Heart right ventricle (tissue), 16 donors: ENCODE results near the gene QSOX1. TPM values are rescaled to one million over a fixed set of nuclear protein-coding genes. Genes with fewer than 3 reads are reported as not detected.

Source experiments
- ATAC-seq, 8 donors: fragments of 200-7000 bp; cut with Tn5 transposase; one replicate each; pipeline ENCODE4 v1.9.1; 2020; ENCODE audit warnings: mild to moderate bottlenecking in 8 of 8, moderate library complexity in 8 of 8, moderate number of reproducible peaks in 1 of 8
- DNase-seq, 2 donors: peaks; one replicate each; pipeline ENCODE4 v3.0.0-alpha.2; 2020
- H3K27ac ChIP-seq, 10 donors: fragments of 200-600 bp; sonication (generic) in 2 of 10; one replicate each; pipeline versions ENCODE4 v1.5.0 to v1.8.0; 2020 to 2022; ENCODE audit warnings: mild to moderate bottlenecking in 3 of 10
- H3K27me3 ChIP-seq, 7 donors: fragments of 200-600 bp; one replicate each; pipeline ENCODE4 v1.8.0; 2021 to 2022; ENCODE audit warnings: mild to moderate bottlenecking in 2 of 7
- H3K36me3 ChIP-seq, 9 donors: fragments of 200-600 bp; sonication (generic) in 1 of 9; one replicate each; pipeline versions ENCODE4 v1.5.0 to v1.8.0; 2020 to 2022; ENCODE audit warnings: mild to moderate bottlenecking in 2 of 9
- H3K4me1 ChIP-seq, 9 donors: fragments of 200-600 bp; sonication (generic) in 1 of 9; one replicate each; pipeline versions ENCODE4 v1.5.0 to v1.8.0; 2020 to 2022; ENCODE audit warnings: mild to moderate bottlenecking in 4 of 9
- H3K4me3 ChIP-seq, 10 donors: fragments of 200-600 bp; sonication (generic) in 2 of 10; one replicate each; pipeline versions ENCODE4 v1.5.0 to v1.8.0; 2020 to 2022; ENCODE audit warnings: mild to moderate bottlenecking in 7 of 10, moderate library complexity in 2 of 10
- H3K9me3 ChIP-seq, 11 donors: fragments of 200-600 bp in 10 of 11; sonication (generic) in 2 of 11; one replicate each; pipeline versions ENCODE4 v1.5.0 to v1.8.0; 2013 to 2022; ENCODE audit warnings: mild to moderate bottlenecking in 2 of 11, control low read depth in 1 of 11, moderate library complexity in 1 of 11
- CTCF ChIP-seq, 9 donors: fragments of 200-600 bp; sonication (generic) in 2 of 9; IDR thresholded peaks; one replicate each; pipeline versions ENCODE4 v1.5.0 to v1.8.0; 2021 to 2022; ENCODE audit warnings: antibody characterized with exemption in 9 of 9, mild to moderate bottlenecking in 5 of 9, moderate library complexity in 1 of 9
- WGBS, 2 donors: extraction: QIAGEN DNeasy Blood & Tissue Kit; methylation state at CpG; one replicate each; pipeline ENCODE4 v1.1.7; 2013; ENCODE audit warnings: inconsistent platforms in 1 of 2; 5-methylcytosine and 5-hydroxymethylcytosine counted together
- intact Hi-C, 10 donors: fragments of 100-400 bp; cut with DNase I; formaldehyde crosslinking; loops; one replicate each; pipeline versions ENCODE4 v1.11.1 to v1.14.2; 2022
- polyA plus RNA-seq, 2 donors: library from polyadenylated mRNA; stranded (reverse); fragments of 200-250 nt; gene quantifications; one replicate each; pipeline ENCODE4 v1.2.3, GENCODE V29; 2013
- total RNA-seq, 10 donors: library from RNA; stranded (reverse); fragmentation: NEBNext Ultra II Directional in 3 of 10; extraction: Animal tissue kit (Norgen Biotek cat#: 25700) in 3 of 10; gene quantifications; one replicate each; pipeline versions ENCODE4 v1.2.1 to v1.2.4, GENCODE V29; 2021 to 2023
- donor health status: Arrhythmogenic right ventricular cardiomyopathy.
- donor health status: ischemic (EF 13 %, LVEDD 7.1; RV severe dilation, severe dysfunction).
- donor health status: healthy with polysubstance abuse.
- donor health status: DM: no; HTN: yes; CAD: no.
- donor health status: DM: no; HTN: no; CAD: no.
- donor health status: ischemic (EF 25% LVEDD 6.9; RV normal size, moderate dysfunction).
- donor health status: ischemic (EF 25% LVEDD 5.7; RV mildly dilated, moderate dysfunction).
- donor health status: healthy.
- donor health status: DM: yes; HTN: yes; CAD: no.
- donor health status: Ischemic cardiomyopathy.
- donor health status: ischemic (EF 35%, LVEDD 5.7; RV mildly dilated, moderate dysfunction).
- donor health status: nonischemic (EF 11% LVEDD 7.7; RV severe dilation, severe dysfunction).
- donor health status: DM: yes; HTN: yes; CAD: no.
- donor health status: PGD.
- donor health status: ischemic (EF 29% LVEDD 5.4; RV normal size, mild dysfunction).
- donor health status: nonischemic (EF 23%, LVEDD 6.1; RV moderate dilation, normal function).

QSOX1 gene
- total and polyA plus RNA-seq, 12 donors, result 43.5 to 198 (median 84.6) TPM

GRCh38 chr1:180239145-180240096, 84.8 kb downstream of the QSOX1 start:
- ATAC-seq, result no peak
- H3K27me3 ChIP-seq, result peaks cover 30 to 100% (median 100%) of the 10 kb centered on the region in 7 donors
- no peak overlapping the region for H3K27ac ChIP-seq
- WGBS, 2 donors, result 6 to 10% methylated on average over 10 of the region's 10 CpGs
- no peaks in the 10 kb centered on the region for H3K36me3 ChIP-seq
- intact Hi-C loops, result no loop called here
- DNase-seq, result no peak
- TF ChIP-seq CTCF (IDR thresholded peaks at IDR 0.05), result no peak
- H3K9me3 ChIP-seq, result no peaks in the 10 kb centered on the region
- peaks cover 8 to 20% (median 18%) of the 10 kb centered on the region in 9 donors for H3K4me1 ChIP-seq
- H3K4me3 ChIP-seq, result no peak overlapping the region

GRCh38 chr1:180241716-180242544, 87.3 kb downstream of the QSOX1 start:
- Histone ChIP-seq H3K27ac (no peak overlapping the region), H3K4me3 (no peak overlapping the region), H3K9me3 (no peaks in the 10 kb centered on the region), H3K4me1 (no peaks in the 10 kb centered on the region), H3K27me3 (peaks cover 6 to 98% (median 81%) of the 10 kb centered on the region in 7 donors), H3K36me3 (no peaks in the 10 kb centered on the region)
- DNase-seq (no peak), ATAC-seq (no peak)
- intact Hi-C loops, result no loop called here
- TF ChIP-seq CTCF (IDR thresholded peaks at IDR 0.05), result no peak
- WGBS, 2 donors, result 72 to 77% methylated on average over 8 of the region's 8 CpGs

- WGBS, 2 donors, result 83 to 84% methylated on average over 11 of the region's 11 CpGs
- Histone ChIP-seq H3K4me1 (no peaks in the 10 kb centered on the region), H3K27me3 (peaks cover 0 to 81% (median 63%) of the 10 kb centered on the region in 7 donors), H3K4me3 (no peak overlapping the region), H3K36me3 (no peaks in the 10 kb centered on the region), H3K27ac (no peak overlapping the region), H3K9me3 (no peaks in the 10 kb centered on the region)
- DNase-seq, result no peak
- intact Hi-C loops, result no loop called here
- TF ChIP-seq CTCF (IDR thresholded peaks at IDR 0.05), result no peak
- no peak for ATAC-seq
These were observed 89.0 kb downstream of the QSOX1 start for GRCh38 chr1:180243517-180244221.

- no peaks in the 10 kb centered on the region for H3K4me1 ChIP-seq
- DNase-seq, result no peak
- intact Hi-C loops, result loop anchor here in 1 of 10 donors (5.0 kb wide), 1 partner anchor 172 kb away; no protein-coding TSS in a partner anchor
- H3K36me3 ChIP-seq, result no peaks in the 10 kb centered on the region
- ATAC-seq, result no peak
- no peak overlapping the region for H3K4me3 ChIP-seq
- no peak for TF ChIP-seq CTCF (IDR thresholded peaks at IDR 0.05)
- H3K9me3 ChIP-seq, result no peaks in the 10 kb centered on the region
- H3K27me3 ChIP-seq, result peaks cover 0 to 77% (median 54%) of the 10 kb centered on the region in 7 donors
- H3K27ac ChIP-seq, result no peak overlapping the region
- 80 to 81% methylated on average over 6 of the region's 6 CpGs for whole genome bisulfite sequencing, 2 donors
These were observed 90.2 kb downstream of the QSOX1 start for GRCh38 chr1:180244840-180245239.
